ENCODE results near the gene MEGF11.

The MEGF11 gene

GRCh38 chr15:65910341-65910740 is 343.2 kb downstream of the MEGF11 start:
- ChIA-PET POLR2A (interaction anchor here (2.1 kb wide), 1 partner anchor 41 kb away, joined by 6 read pairs; the partner anchor contains the start of gene RAB11A), CTCF (interaction anchor here (0.8 to 0.9 kb wide), 2 partner anchors 8 to 9 kb away, joined by 3 to 4 read pairs; no protein-coding TSS in a partner anchor)
- DNase-seq (ENCODE audit: extremely low spot score), result no peak
- TF ChIP-seq ZNF384 (IDR thresholded peaks at IDR 0.05) (no peak), FOXA1 (IDR thresholded peaks at IDR 0.05) (no peak), FOXK2 (IDR thresholded peaks at IDR 0.05) (no peak), HDGF (IDR thresholded peaks at IDR 0.05; ENCODE audit: borderline replicate concordance) (no peak), BHLHE40 (IDR thresholded peaks at IDR 0.05; ENCODE audit: borderline replicate concordance) (no peak), TARDBP (IDR thresholded peaks at IDR 0.05) (no peak), ELF4 (IDR thresholded peaks at IDR 0.05) (no peak), NFRKB (IDR thresholded peaks at IDR 0.05) (no peak), LEF1 (IDR thresholded peaks at IDR 0.05; ENCODE audit: borderline replicate concordance) (no peak), FOXM1 (IDR thresholded peaks at IDR 0.05; ENCODE audit: borderline replicate concordance) (no peak), SUZ12 (IDR thresholded peaks at IDR 0.05) (no peak), L3MBTL2 (conservative IDR thresholded peaks at IDR 0.05) (no peak), ARNT (IDR thresholded peaks at IDR 0.05) (no peak)
- TF ChIP-seq, protein P1, sequence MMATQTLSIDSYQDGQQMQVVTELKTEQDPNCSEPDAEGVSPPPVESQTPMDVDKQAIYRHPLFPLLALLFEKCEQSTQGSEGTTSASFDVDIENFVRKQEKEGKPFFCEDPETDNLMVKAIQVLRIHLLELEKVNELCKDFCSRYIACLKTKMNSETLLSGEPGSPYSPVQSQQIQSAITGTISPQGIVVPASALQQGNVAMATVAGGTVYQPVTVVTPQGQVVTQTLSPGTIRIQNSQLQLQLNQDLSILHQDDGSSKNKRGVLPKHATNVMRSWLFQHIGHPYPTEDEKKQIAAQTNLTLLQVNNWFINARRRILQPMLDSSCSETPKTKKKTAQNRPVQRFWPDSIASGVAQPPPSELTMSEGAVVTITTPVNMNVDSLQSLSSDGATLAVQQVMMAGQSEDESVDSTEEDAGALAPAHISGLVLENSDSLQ (IDR thresholded peaks at IDR 0.05), result no peak

DNA sequence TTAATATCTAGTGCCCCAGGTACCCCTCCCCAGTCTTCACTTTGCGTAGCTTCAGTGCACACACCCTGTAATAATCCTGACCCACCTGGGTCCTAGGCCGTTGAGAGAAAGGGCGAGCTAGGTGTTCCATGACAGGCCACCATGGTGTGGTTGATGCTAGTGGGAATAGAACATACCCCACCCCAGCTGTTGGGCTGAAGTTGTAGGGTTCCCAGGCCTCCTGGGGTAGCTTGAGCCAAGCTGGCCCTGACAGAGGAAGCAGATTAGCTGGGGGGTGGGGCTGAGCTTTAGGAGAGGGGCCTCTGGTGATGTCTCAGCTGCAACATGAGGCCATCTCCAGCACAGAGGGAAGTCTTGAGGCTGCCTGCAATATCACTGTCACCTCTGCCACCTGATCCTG is 343.7 kb downstream of the MEGF11 start:
- ChIA-PET POLR2A (interaction anchor here (0.9 to 2.1 kb wide), 2 partner anchors 40 to 299 kb away, joined by 3 to 6 read pairs; partner anchors contain the start of genes INTS14 and RAB11A), CTCF (interaction anchor here (0.6 to 0.8 kb wide), 2 partner anchors 9 to 105 kb away, joined by 3 read pairs; no protein-coding TSS in a partner anchor)
- TF ChIP-seq ELF4 (IDR thresholded peaks at IDR 0.05), result no peak
- TF ChIP-seq ARNT (IDR thresholded peaks at IDR 0.05), result no peak
- TF ChIP-seq TARDBP (IDR thresholded peaks at IDR 0.05), result no peak
- TF ChIP-seq ZNF384 (IDR thresholded peaks at IDR 0.05), result no peak
- TF ChIP-seq FOXK2 (IDR thresholded peaks at IDR 0.05), result no peak
- no peak for TF ChIP-seq HDGF (IDR thresholded peaks at IDR 0.05; ENCODE audit: borderline replicate concordance)
- no peak for TF ChIP-seq CTBP1 (IDR thresholded peaks at IDR 0.05; ENCODE audit: borderline replicate concordance)
- TF ChIP-seq L3MBTL2 (conservative IDR thresholded peaks at IDR 0.05), result no peak
- no peak for TF ChIP-seq LEF1 (IDR thresholded peaks at IDR 0.05; ENCODE audit: borderline replicate concordance)
- no peak for TF ChIP-seq FOXA1 (IDR thresholded peaks at IDR 0.05)
- no peak for TF ChIP-seq BHLHE40 (IDR thresholded peaks at IDR 0.05; ENCODE audit: borderline replicate concordance)
- TF ChIP-seq, protein P1 (IDR thresholded peaks at IDR 0.05), result no peak
- TF ChIP-seq FOXM1 (IDR thresholded peaks at IDR 0.05; ENCODE audit: borderline replicate concordance), result no peak
- DNase-seq (ENCODE audit: extremely low spot score), result no peak

DNA sequence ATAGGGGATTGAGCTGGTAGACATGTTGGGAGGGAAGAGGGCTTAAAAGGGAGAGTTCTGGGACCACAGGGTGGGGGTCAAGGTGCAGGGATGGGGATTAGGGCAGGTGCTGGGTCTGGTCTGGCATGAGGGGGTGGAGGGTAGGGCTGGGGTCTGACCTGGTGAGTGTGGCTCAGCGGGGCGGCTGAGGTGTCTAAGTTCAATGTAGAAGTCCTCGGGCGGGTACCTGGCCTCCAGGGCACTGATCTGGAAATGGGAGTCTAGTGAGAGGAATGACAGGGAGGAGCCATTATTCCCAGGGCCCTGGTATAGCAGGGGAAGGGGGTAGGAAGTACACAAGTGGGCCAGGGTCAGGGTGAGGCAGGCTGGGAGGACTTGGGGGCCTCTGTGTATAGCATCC is 344.7 kb downstream of the MEGF11 start:
- CTCF ChIA-PET, result no interaction called here
- no peak for TF ChIP-seq ZNF384 (IDR thresholded peaks at IDR 0.05)
- TF ChIP-seq FOXM1 (IDR thresholded peaks at IDR 0.05; ENCODE audit: borderline replicate concordance), result no peak
- TF ChIP-seq CTBP1 (IDR thresholded peaks at IDR 0.05; ENCODE audit: borderline replicate concordance), result no peak
- no peak for TF ChIP-seq L3MBTL2 (conservative IDR thresholded peaks at IDR 0.05)
- TF ChIP-seq ARNT (IDR thresholded peaks at IDR 0.05), result no peak
- no peak for TF ChIP-seq SP1 (IDR thresholded peaks at IDR 0.05)
- TF ChIP-seq HDGF (IDR thresholded peaks at IDR 0.05; ENCODE audit: borderline replicate concordance), result no peak
- TF ChIP-seq SUZ12 (IDR thresholded peaks at IDR 0.05), result no peak
- no peak for TF ChIP-seq NFRKB (IDR thresholded peaks at IDR 0.05)
- POLR2A ChIA-PET, result interaction anchor here (2.1 kb wide), 1 partner anchor 39 kb away, joined by 6 read pairs; the partner anchor contains the start of gene RAB11A
- no peak for DNase-seq (ENCODE audit: extremely low spot score)

- DNase-seq (ENCODE audit: extremely low spot score), result no peak
- POLR2A ChIA-PET, result no interaction called here
- CTCF ChIA-PET, result interaction anchor here (0.6 kb wide), 1 partner anchor 51 kb away, joined by 4 read pairs; no protein-coding TSS in a partner anchor
- TF ChIP-seq FOXK2 (IDR thresholded peaks at IDR 0.05), result no peak
- no peak for TF ChIP-seq SUZ12 (IDR thresholded peaks at IDR 0.05)
- TF ChIP-seq FOXM1 (IDR thresholded peaks at IDR 0.05; ENCODE audit: borderline replicate concordance), result no peak
- no peak for TF ChIP-seq BHLHE40 (IDR thresholded peaks at IDR 0.05; ENCODE audit: borderline replicate concordance)
- TF ChIP-seq ZNF384 (IDR thresholded peaks at IDR 0.05), result no peak
- TF ChIP-seq L3MBTL2 (conservative IDR thresholded peaks at IDR 0.05), result no peak
- no peak for TF ChIP-seq SP1 (IDR thresholded peaks at IDR 0.05)
- TF ChIP-seq HDGF (IDR thresholded peaks at IDR 0.05; ENCODE audit: borderline replicate concordance), result no peak
- no peak for TF ChIP-seq CTBP1 (IDR thresholded peaks at IDR 0.05; ENCODE audit: borderline replicate concordance)
- no peak for TF ChIP-seq ELF4 (IDR thresholded peaks at IDR 0.05)
- TF ChIP-seq ARNT (IDR thresholded peaks at IDR 0.05), result no peak
- no peak for TF ChIP-seq FOXA1 (IDR thresholded peaks at IDR 0.05)
- no peak for TF ChIP-seq TARDBP (IDR thresholded peaks at IDR 0.05)
- TF ChIP-seq, protein P1 (IDR thresholded peaks at IDR 0.05), result no peak
- no peak for TF ChIP-seq LEF1 (IDR thresholded peaks at IDR 0.05; ENCODE audit: borderline replicate concordance)
- TF ChIP-seq NFRKB (IDR thresholded peaks at IDR 0.05), result no peak
Measured at GRCh38 chr15:65907661-65908060, 345.9 kb downstream of the MEGF11 start.

GRCh38 chr15:65906396-65906795 is 347.2 kb downstream of the MEGF11 start:
- ChIA-PET POLR2A (no interaction called here), CTCF (no interaction called here)
- TF ChIP-seq LEF1 (IDR thresholded peaks at IDR 0.05; ENCODE audit: borderline replicate concordance), result no peak
- TF ChIP-seq HDGF (IDR thresholded peaks at IDR 0.05; ENCODE audit: borderline replicate concordance), result no peak
- TF ChIP-seq ZNF384 (IDR thresholded peaks at IDR 0.05), result no peak
- no peak for TF ChIP-seq BHLHE40 (IDR thresholded peaks at IDR 0.05; ENCODE audit: borderline replicate concordance)
- no peak for TF ChIP-seq FOXK2 (IDR thresholded peaks at IDR 0.05)
- TF ChIP-seq, protein P1 (IDR thresholded peaks at IDR 0.05), result no peak
- TF ChIP-seq NFRKB (IDR thresholded peaks at IDR 0.05), result no peak
- no peak for TF ChIP-seq SP1 (IDR thresholded peaks at IDR 0.05)
- no peak for TF ChIP-seq TARDBP (IDR thresholded peaks at IDR 0.05)
- TF ChIP-seq L3MBTL2 (conservative IDR thresholded peaks at IDR 0.05), result no peak
- TF ChIP-seq FOXA1 (IDR thresholded peaks at IDR 0.05), result no peak
- no peak for TF ChIP-seq FOXM1 (IDR thresholded peaks at IDR 0.05; ENCODE audit: borderline replicate concordance)
- DNase-seq (ENCODE audit: extremely low spot score), result no peak
